ENCODE measurements around the gene SLC26A11. TPM values are rescaled to one million over a fixed set of nuclear protein-coding genes. Genes with fewer than 3 reads are reported as not detected.

Gene SLC26A11
- total and polyA plus RNA-seq, 4 donors = 19.2 to 61.7 (median 34.1) TPM

DNA sequence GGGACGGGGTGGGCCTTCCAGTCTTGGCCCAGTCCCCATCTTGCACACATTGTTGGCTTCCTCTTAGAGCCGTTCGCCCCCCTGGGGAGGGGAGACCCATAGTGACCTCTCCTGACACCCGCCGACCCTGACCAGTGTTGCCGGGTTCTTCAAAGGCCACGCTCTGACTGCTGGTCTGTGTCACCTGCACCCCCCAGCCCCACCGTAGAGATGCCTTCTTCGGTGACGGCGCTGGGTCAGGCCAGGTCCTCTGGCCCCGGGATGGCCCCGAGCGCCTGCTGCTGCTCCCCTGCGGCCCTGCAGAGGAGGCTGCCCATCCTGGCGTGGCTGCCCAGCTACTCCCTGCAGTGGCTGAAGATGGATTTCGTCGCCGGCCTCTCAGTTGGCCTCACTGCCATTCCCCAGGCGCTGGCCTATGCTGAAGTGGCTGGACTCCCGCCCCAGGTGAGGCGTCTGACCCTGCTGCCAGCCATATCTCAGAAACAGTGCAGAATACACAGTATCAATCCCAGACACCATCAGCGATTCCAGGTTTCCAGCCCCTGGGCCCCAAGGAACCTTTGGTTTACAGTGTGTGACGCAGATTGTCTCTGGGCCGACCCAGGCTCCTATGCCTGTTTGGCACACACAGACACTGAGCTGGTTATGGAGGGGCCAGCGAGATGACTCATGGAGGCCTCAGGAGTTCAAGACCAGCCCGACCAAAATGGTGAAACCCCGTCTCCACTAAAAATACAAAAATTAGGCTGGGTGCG, 1.3 kb downstream of the SLC26A11 start:
- H3K4me1 ChIP-seq (ENCODE audit: control insufficient read depth, insufficient read depth, low read length) = peaks cover 26% of the 10 kb centered on the region
- H3K27me3 ChIP-seq (ENCODE audit: control insufficient read depth, insufficient read depth, low read length) = no peaks in the 10 kb centered on the region
- no peak for DNase-seq (ENCODE audit: low read depth in 4 of 6, low spot score in 6 of 6)
- peak overlapping the region; percentile 51 for H3K4me3 ChIP-seq (ENCODE audit: low read depth, low read length)
- H3K36me3 ChIP-seq (ENCODE audit: control insufficient read depth, insufficient read depth, low read length) = peaks cover 57% of the 10 kb centered on the region
- 72% methylated on average over 26 of the region's 29 CpGs for WGBS (ENCODE audit: insufficient coverage)
- no peak overlapping the region for H3K27ac ChIP-seq (ENCODE audit: low read depth, low read length)
- H3K9me3 ChIP-seq (ENCODE audit: control insufficient read depth, insufficient read depth, low read length) = no peaks in the 10 kb centered on the region

DNA sequence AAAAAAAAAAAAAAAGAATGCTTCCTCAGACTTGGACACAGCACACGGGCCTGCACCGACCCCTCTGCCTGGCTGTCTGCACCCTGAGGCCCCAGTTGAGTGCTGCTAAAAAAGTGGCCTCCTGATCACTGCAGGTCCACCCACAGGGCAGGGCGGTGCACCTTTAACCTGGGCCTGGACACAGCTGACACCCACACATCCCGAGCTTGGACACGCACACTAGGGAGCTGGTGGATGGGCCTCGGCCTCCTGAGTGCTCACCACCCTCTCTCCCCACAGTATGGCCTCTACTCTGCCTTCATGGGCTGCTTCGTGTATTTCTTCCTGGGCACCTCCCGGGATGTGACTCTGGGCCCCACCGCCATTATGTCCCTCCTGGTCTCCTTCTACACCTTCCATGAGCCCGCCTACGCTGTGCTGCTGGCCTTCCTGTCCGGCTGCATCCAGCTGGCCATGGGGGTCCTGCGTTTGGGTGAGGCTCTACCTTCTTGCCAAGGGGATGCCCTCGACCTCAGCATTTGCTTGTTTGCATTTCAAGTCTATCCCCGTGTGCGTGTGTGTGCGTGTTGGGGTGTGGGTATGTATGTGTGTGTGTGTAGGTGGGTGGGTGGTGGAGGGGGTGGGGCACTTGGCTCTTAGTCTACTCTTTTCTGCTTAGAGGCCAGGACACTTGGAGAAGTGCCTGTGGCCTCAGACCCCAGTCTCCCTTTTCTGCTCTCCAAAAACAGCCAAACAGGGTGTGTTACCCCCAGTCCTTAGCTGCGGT, 2.3 kb downstream of the SLC26A11 start:
- peaks cover 26% of the 10 kb centered on the region for H3K4me1 ChIP-seq (ENCODE audit: control insufficient read depth, insufficient read depth, low read length)
- no peaks in the 10 kb centered on the region for H3K9me3 ChIP-seq (ENCODE audit: control insufficient read depth, insufficient read depth, low read length)
- H3K27ac ChIP-seq (ENCODE audit: low read depth, low read length) = no peak overlapping the region
- no peak for DNase-seq (ENCODE audit: low read depth in 4 of 6, low spot score in 6 of 6)
- 90% methylated on average over 18 of the region's 18 CpGs for WGBS (ENCODE audit: insufficient coverage)
- no peaks in the 10 kb centered on the region for H3K27me3 ChIP-seq (ENCODE audit: control insufficient read depth, insufficient read depth, low read length)
- H3K4me3 ChIP-seq (ENCODE audit: low read depth, low read length) = no peak overlapping the region
- peaks cover 52% of the 10 kb centered on the region for H3K36me3 ChIP-seq (ENCODE audit: control insufficient read depth, insufficient read depth, low read length)

GRCh38 chr17:80223142-80223815, 3.1 kb downstream of the SLC26A11 start:
- WGBS (ENCODE audit: insufficient coverage) = 90% methylated on average over 17 of the region's 18 CpGs
- H3K9me3 ChIP-seq (ENCODE audit: control insufficient read depth, insufficient read depth, low read length) = no peaks in the 10 kb centered on the region
- no peaks in the 10 kb centered on the region for H3K27me3 ChIP-seq (ENCODE audit: control insufficient read depth, insufficient read depth, low read length)
- H3K4me3 ChIP-seq (ENCODE audit: low read depth, low read length) = no peak overlapping the region
- H3K36me3 ChIP-seq (ENCODE audit: control insufficient read depth, insufficient read depth, low read length) = peaks cover 56% of the 10 kb centered on the region
- DNase-seq (ENCODE audit: low read depth in 4 of 6, low spot score in 6 of 6) = no peak
- H3K4me1 ChIP-seq (ENCODE audit: control insufficient read depth, insufficient read depth, low read length) = peaks cover 26% of the 10 kb centered on the region
- H3K27ac ChIP-seq (ENCODE audit: low read depth, low read length) = no peak overlapping the region

GRCh38 chr17:80223838-80224497, 3.7 kb downstream of the SLC26A11 start:
- no peak overlapping the region for H3K27ac ChIP-seq (ENCODE audit: low read depth, low read length)
- no peak overlapping the region for H3K4me3 ChIP-seq (ENCODE audit: low read depth, low read length)
- peaks cover 26% of the 10 kb centered on the region for H3K4me1 ChIP-seq (ENCODE audit: control insufficient read depth, insufficient read depth, low read length)
- 78% methylated on average over 11 of the region's 11 CpGs for WGBS (ENCODE audit: insufficient coverage)
- no peak for DNase-seq (ENCODE audit: low read depth in 4 of 6, low spot score in 6 of 6)
- H3K36me3 ChIP-seq (ENCODE audit: control insufficient read depth, insufficient read depth, low read length) = peaks cover 63% of the 10 kb centered on the region
- H3K27me3 ChIP-seq (ENCODE audit: control insufficient read depth, insufficient read depth, low read length) = no peaks in the 10 kb centered on the region
- no peaks in the 10 kb centered on the region for H3K9me3 ChIP-seq (ENCODE audit: control insufficient read depth, insufficient read depth, low read length)

DNA sequence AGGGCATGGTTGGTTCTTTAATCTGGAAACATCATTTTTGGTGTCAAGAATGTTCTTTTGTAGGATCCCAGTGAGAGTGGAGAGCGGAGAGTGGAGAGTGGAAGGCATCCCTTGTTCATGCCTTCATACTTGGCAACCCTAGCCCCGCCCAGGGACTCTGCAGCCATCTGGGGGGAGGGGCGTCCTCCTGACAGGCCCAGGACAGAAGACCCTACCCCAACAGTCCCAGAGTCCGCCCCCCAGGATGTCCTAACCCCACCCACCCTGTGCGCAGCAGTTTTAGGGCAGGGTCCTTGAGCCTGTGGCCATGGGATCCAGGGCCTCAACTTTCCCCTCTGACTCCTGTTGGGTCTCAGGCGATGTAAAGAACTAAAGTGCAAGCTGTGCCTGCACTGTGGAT, 4.5 kb downstream of the SLC26A11 start:
- H3K9me3 ChIP-seq (ENCODE audit: control insufficient read depth, insufficient read depth, low read length) = no peaks in the 10 kb centered on the region
- H3K36me3 ChIP-seq (ENCODE audit: control insufficient read depth, insufficient read depth, low read length) = peaks cover 64% of the 10 kb centered on the region
- peaks cover 19% of the 10 kb centered on the region for H3K4me1 ChIP-seq (ENCODE audit: control insufficient read depth, insufficient read depth, low read length)
- H3K4me3 ChIP-seq (ENCODE audit: low read depth, low read length) = no peak overlapping the region
- H3K27me3 ChIP-seq (ENCODE audit: control insufficient read depth, insufficient read depth, low read length) = no peaks in the 10 kb centered on the region
- no peak overlapping the region for H3K27ac ChIP-seq (ENCODE audit: low read depth, low read length)
- no peak for DNase-seq (ENCODE audit: low read depth in 4 of 6, low spot score in 6 of 6)
- 85% methylated on average over 4 of the region's 6 CpGs for WGBS (ENCODE audit: insufficient coverage)

GRCh38 chr17:80225230-80225629, 5.0 kb downstream of the SLC26A11 start:
- no peak for DNase-seq (ENCODE audit: low read depth in 4 of 6, low spot score in 6 of 6)
- 44% methylated on average over 2 of the region's 6 CpGs for WGBS (ENCODE audit: insufficient coverage)
- Histone ChIP-seq H3K27me3 (ENCODE audit: control insufficient read depth, insufficient read depth, low read length) (no peaks in the 10 kb centered on the region), H3K4me3 (ENCODE audit: low read depth, low read length) (no peak overlapping the region), H3K9me3 (ENCODE audit: control insufficient read depth, insufficient read depth, low read length) (no peaks in the 10 kb centered on the region), H3K4me1 (ENCODE audit: control insufficient read depth, insufficient read depth, low read length) (peaks cover 15% of the 10 kb centered on the region), H3K36me3 (ENCODE audit: control insufficient read depth, insufficient read depth, low read length) (peaks cover 66% of the 10 kb centered on the region), H3K27ac (ENCODE audit: low read depth, low read length) (no peak overlapping the region)

GRCh38 chr17:80227156-80227555, 6.9 kb downstream of the SLC26A11 start:
- H3K4me1 ChIP-seq (ENCODE audit: control insufficient read depth, insufficient read depth, low read length) = peaks cover 5% of the 10 kb centered on the region
- 71% methylated on average over 4 of the region's 4 CpGs for WGBS (ENCODE audit: insufficient coverage)
- H3K27me3 ChIP-seq (ENCODE audit: control insufficient read depth, insufficient read depth, low read length) = no peaks in the 10 kb centered on the region
- DNase-seq (ENCODE audit: low read depth in 4 of 6, low spot score in 6 of 6) = no peak
- H3K4me3 ChIP-seq (ENCODE audit: low read depth, low read length) = no peak overlapping the region
- H3K9me3 ChIP-seq (ENCODE audit: control insufficient read depth, insufficient read depth, low read length) = no peaks in the 10 kb centered on the region
- H3K36me3 ChIP-seq (ENCODE audit: control insufficient read depth, insufficient read depth, low read length) = peaks cover 63% of the 10 kb centered on the region
- no peak overlapping the region for H3K27ac ChIP-seq (ENCODE audit: low read depth, low read length)

GRCh38 chr17:80227666-80228065, 7.4 kb downstream of the SLC26A11 start:
- H3K9me3 ChIP-seq (ENCODE audit: control insufficient read depth, insufficient read depth, low read length) = peaks cover 3% of the 10 kb centered on the region
- no peak for DNase-seq (ENCODE audit: low read depth in 4 of 6, low spot score in 6 of 6)
- WGBS (ENCODE audit: insufficient coverage) = 89% methylated on average over 10 of the region's 11 CpGs
- peaks cover 1% of the 10 kb centered on the region for H3K4me1 ChIP-seq (ENCODE audit: control insufficient read depth, insufficient read depth, low read length)
- H3K4me3 ChIP-seq (ENCODE audit: low read depth, low read length) = no peak overlapping the region
- no peak overlapping the region for H3K27ac ChIP-seq (ENCODE audit: low read depth, low read length)
- peaks cover 61% of the 10 kb centered on the region for H3K36me3 ChIP-seq (ENCODE audit: control insufficient read depth, insufficient read depth, low read length)
- no peaks in the 10 kb centered on the region for H3K27me3 ChIP-seq (ENCODE audit: control insufficient read depth, insufficient read depth, low read length)

GRCh38 chr17:80228477-80228876, 8.2 kb downstream of the SLC26A11 start:
- peaks cover 59% of the 10 kb centered on the region for H3K36me3 ChIP-seq (ENCODE audit: control insufficient read depth, insufficient read depth, low read length)
- no peak overlapping the region for H3K4me3 ChIP-seq (ENCODE audit: low read depth, low read length)
- peaks cover 4% of the 10 kb centered on the region for H3K9me3 ChIP-seq (ENCODE audit: control insufficient read depth, insufficient read depth, low read length)
- 90% methylated on average over 14 of the region's 14 CpGs for WGBS (ENCODE audit: insufficient coverage)
- no peak overlapping the region for H3K27ac ChIP-seq (ENCODE audit: low read depth, low read length)
- H3K27me3 ChIP-seq (ENCODE audit: control insufficient read depth, insufficient read depth, low read length) = no peaks in the 10 kb centered on the region
- no peaks in the 10 kb centered on the region for H3K4me1 ChIP-seq (ENCODE audit: control insufficient read depth, insufficient read depth, low read length)
- no peak for DNase-seq (ENCODE audit: low read depth in 4 of 6, low spot score in 6 of 6)

All from spinal cord (tissue), 10 donors.